Measurements from ENCODE around the gene PCDHB16. TPM values are rescaled to one million over a fixed set of nuclear protein-coding genes. Genes with fewer than 3 reads are reported as not detected.
"Not testable (repeated sequence)": the region's sequence is repeated elsewhere in the genome, so short reads cannot be mapped to it uniquely, and the experiment has no call there.

Gene PCDHB16
- total RNA-seq, 2 experiments from 2014 or later = not detected

GRCh38 chr5:141189131-141189530 lies 6.9 kb downstream of the PCDHB16 start:
- H3K4me3 Mint-ChIP-seq; H3K27ac Mint-ChIP-seq; intact Hi-C loops (cut with micrococcal nuclease); DNase-seq; CTCF ChIA-PET; POLR2A ChIA-PET; H3K36me3 Mint-ChIP-seq; H3K4me1 Mint-ChIP-seq (ENCODE audit: low read depth): not testable (repeated sequence)
- H3K9me3 Mint-ChIP-seq = peaks cover 18% of the 10 kb centered on the region
- peaks cover 41% of the 10 kb centered on the region for H3K27me3 Mint-ChIP-seq

GRCh38 chr5:141192110-141192725 lies 10.0 kb downstream of the PCDHB16 start, which contains the start of gene PCDHB10:
TSS of gene PCDHB10 (plus strand) at chr5:141192353. CDS start at chr5:141192553, 200 bp downstream.
- Mint-ChIP-seq H3K27ac (no peak within 1 kb of the TSS), H3K27me3 (peaks cover 33% of the 10 kb centered on the region), H3K9me3 (peaks cover 25% of the 10 kb centered on the region), H3K36me3 (peaks cover 9% of the 10 kb centered on the region), H3K4me3 (no peak within 1 kb of the TSS), H3K4me1 (ENCODE audit: low read depth) (peaks cover 2% of the 10 kb centered on the region)
- POLR2A ChIA-PET = no interaction called here
- DNase-seq = peak; percentile 54
- CTCF ChIA-PET = interaction anchor here (0.7 to 1.5 kb wide), 5 partner anchors 14 to 372 kb away, joined by 3 to 6 read pairs (median 3); partner anchors contain the start of gene PCDHGA10
- intact Hi-C loops (cut with micrococcal nuclease) = no loop called here

GRCh38 chr5:141194332-141194731 lies 12.1 kb downstream of the PCDHB16 start:
- intact Hi-C loops (cut with micrococcal nuclease); H3K36me3 Mint-ChIP-seq: not testable (repeated sequence)

GRCh38 chr5:141196363-141196762 lies 14.2 kb downstream of the PCDHB16 start:
- Mint-ChIP-seq H3K27ac (no peak overlapping the region), H3K4me3 (no peak overlapping the region), H3K9me3 (peaks cover 37% of the 10 kb centered on the region), H3K27me3 (peaks cover 46% of the 10 kb centered on the region), H3K36me3 (peaks cover 8% of the 10 kb centered on the region), H3K4me1 (ENCODE audit: low read depth) (no peaks in the 10 kb centered on the region)
- no peak for DNase-seq
- ChIA-PET CTCF (interaction anchor here (1.0 to 1.7 kb wide), 2 partner anchors 9 to 225 kb away, joined by 5 to 9 read pairs; partner anchors contain the start of genes PCDHB9 and PCDHGA11), POLR2A (no interaction called here)
- intact Hi-C loops (cut with micrococcal nuclease) = no loop called here

More at GRCh38 chr5:141194332-141194731, 12.1 kb downstream of the PCDHB16 start:
- peaks cover 39% of the 10 kb centered on the region for H3K27me3 Mint-ChIP-seq
- peaks cover 30% of the 10 kb centered on the region for H3K9me3 Mint-ChIP-seq
- POLR2A ChIA-PET; H3K4me3 Mint-ChIP-seq; DNase-seq; CTCF ChIA-PET; H3K4me1 Mint-ChIP-seq (ENCODE audit: low read depth); H3K27ac Mint-ChIP-seq: not testable (repeated sequence)

GRCh38 chr5:141199359-141200235 lies 17.4 kb downstream of the PCDHB16 start, which contains the start of gene PCDHB11:
TSS of gene PCDHB11 (plus strand) at chr5:141199627. CDS start at chr5:141199775, 148 bp downstream.
- intact Hi-C loops (cut with micrococcal nuclease) = no loop called here
- CTCF ChIA-PET = interaction anchor here (1.2 kb wide), 1 partner anchor 12 kb away, joined by 4 read pairs; the partner anchor contains the start of gene PCDHB9

GRCh38 chr5:141201126-141201525 lies 18.9 kb downstream of the PCDHB16 start:
- CTCF ChIA-PET; H3K4me3 Mint-ChIP-seq; intact Hi-C loops (cut with micrococcal nuclease); H3K36me3 Mint-ChIP-seq; H3K4me1 Mint-ChIP-seq (ENCODE audit: low read depth); POLR2A ChIA-PET; H3K27ac Mint-ChIP-seq; DNase-seq: not testable (repeated sequence)
- peaks cover 35% of the 10 kb centered on the region for H3K27me3 Mint-ChIP-seq
- H3K9me3 Mint-ChIP-seq = peaks cover 26% of the 10 kb centered on the region

More at GRCh38 chr5:141199359-141200235, 17.4 kb downstream of the PCDHB16 start, which contains the start of gene PCDHB11:
- Mint-ChIP-seq H3K4me1 (ENCODE audit: low read depth) (no peaks in the 10 kb centered on the region), H3K9me3 (peaks cover 29% of the 10 kb centered on the region), H3K27me3 (peaks cover 31% of the 10 kb centered on the region), H3K36me3 (peaks cover 6% of the 10 kb centered on the region), H3K4me3 (no peak within 1 kb of the TSS), H3K27ac (no peak within 1 kb of the TSS)
- no peak for DNase-seq
- POLR2A ChIA-PET = no interaction called here

- H3K4me3 Mint-ChIP-seq; H3K27ac Mint-ChIP-seq; H3K36me3 Mint-ChIP-seq; DNase-seq; POLR2A ChIA-PET; H3K4me1 Mint-ChIP-seq (ENCODE audit: low read depth); intact Hi-C loops (cut with micrococcal nuclease); CTCF ChIA-PET: not testable (repeated sequence)
- peaks cover 38% of the 10 kb centered on the region for H3K27me3 Mint-ChIP-seq
- peaks cover 21% of the 10 kb centered on the region for H3K9me3 Mint-ChIP-seq
Measured at GRCh38 chr5:141201646-141202045, 19.5 kb downstream of the PCDHB16 start.

- CTCF ChIA-PET = interaction anchor here (1.1 kb wide), 1 partner anchor 349 kb away, joined by 3 read pairs; no protein-coding TSS in a partner anchor
- H3K27me3 Mint-ChIP-seq = peaks cover 45% of the 10 kb centered on the region
- POLR2A ChIA-PET = no interaction called here
Measured at GRCh38 chr5:141208478-141208877, 26.3 kb downstream of the PCDHB16 start, which contains the start of gene PCDHB12. TSS of gene PCDHB12 (plus strand) at chr5:141208719. CDS start at chr5:141208908, 189 bp downstream.

GRCh38 chr5:141210281-141210680 lies 28.1 kb downstream of the PCDHB16 start:
- H3K4me1 Mint-ChIP-seq (ENCODE audit: low read depth); intact Hi-C loops (cut with micrococcal nuclease); CTCF ChIA-PET; H3K27ac Mint-ChIP-seq; H3K4me3 Mint-ChIP-seq; DNase-seq; POLR2A ChIA-PET; H3K36me3 Mint-ChIP-seq: not testable (repeated sequence)
- H3K9me3 Mint-ChIP-seq = peaks cover 11% of the 10 kb centered on the region
- H3K27me3 Mint-ChIP-seq = peaks cover 56% of the 10 kb centered on the region

More at GRCh38 chr5:141208478-141208877, 26.3 kb downstream of the PCDHB16 start, which contains the start of gene PCDHB12:
- no peak for DNase-seq
- Mint-ChIP-seq H3K27ac (no peak within 1 kb of the TSS), H3K36me3 (peaks cover 6% of the 10 kb centered on the region), H3K4me3 (no peak within 1 kb of the TSS), H3K4me1 (ENCODE audit: low read depth) (no peaks in the 10 kb centered on the region), H3K9me3 (peaks cover 4% of the 10 kb centered on the region)
- intact Hi-C loops (cut with micrococcal nuclease) = no loop called here

GRCh38 chr5:141210849-141211248 lies 28.7 kb downstream of the PCDHB16 start:
- H3K27me3 Mint-ChIP-seq = peaks cover 54% of the 10 kb centered on the region
- CTCF ChIA-PET; H3K4me3 Mint-ChIP-seq; H3K36me3 Mint-ChIP-seq; DNase-seq; H3K27ac Mint-ChIP-seq; H3K4me1 Mint-ChIP-seq (ENCODE audit: low read depth); intact Hi-C loops (cut with micrococcal nuclease); POLR2A ChIA-PET: not testable (repeated sequence)
- peaks cover 13% of the 10 kb centered on the region for H3K9me3 Mint-ChIP-seq

GRCh38 chr5:141213656-141214339 lies 31.6 kb downstream of the PCDHB16 start, which contains the start of gene PCDHB13:
TSS of gene PCDHB13 (plus strand) at chr5:141213919. CDS start at chr5:141214124, 205 bp downstream.
- Mint-ChIP-seq H3K9me3 (peaks cover 23% of the 10 kb centered on the region), H3K36me3 (peaks cover 12% of the 10 kb centered on the region), H3K27me3 (peaks cover 44% of the 10 kb centered on the region)
- CTCF ChIA-PET = interaction anchor here (1.0 kb wide), 1 partner anchor 107 kb away, joined by 3 read pairs; the partner anchor contains the start of gene TAF7
- peak; percentile 57 for DNase-seq
- H3K4me3 Mint-ChIP-seq; POLR2A ChIA-PET; H3K27ac Mint-ChIP-seq; intact Hi-C loops (cut with micrococcal nuclease); H3K4me1 Mint-ChIP-seq (ENCODE audit: low read depth): not testable (repeated sequence)
